Spleen (tissue), 7 donors: ENCODE measurements around the gene SCN1B.

Experiments used
- POLR2A ChIP-seq, 3 donors: fragments of 450-650 bp; IDR thresholded peaks; one replicate each; pipeline ENCODE4 v1.5.1; 2017; ENCODE audit warnings: antibody characterized with exemption in 3 of 3, mild to moderate bottlenecking in 1 of 3
- POLR2AphosphoS5 ChIP-seq, 3 donors: sonication (generic); formaldehyde crosslinking; IDR thresholded peaks; one replicate each; pipeline ENCODE4 v1.5.1; 2017; ENCODE audit warnings: antibody characterized with exemption in 3 of 3
- TF ChIP-seq, protein P1 (sequence below), 11 experiments: fragments of 200-600 bp in 7 of 11; fragments of 450-650 bp in 4 of 11; sonication (generic) in 4 of 11; IDR thresholded peaks in 8 of 11; conservative IDR thresholded peaks in 3 of 11; 1 replicate in 7 of 11; 2 replicates in 4 of 11; pipeline versions ENCODE4 v1.4.0 to v1.8.0; 2016 to 2021; ENCODE audit warnings: antibody characterized with exemption in 11 of 11, inconsistent platforms in 4 of 11, mild to moderate bottlenecking in 1 of 11
- donor health status: DM: no; HTN: no; CAD: no; lungs with moderate emphysema.
- donor health status: DM: no; HTN: no; CAD: no.
- donor health status: DM: no; HTN: no; CAD: no.

DNA sequence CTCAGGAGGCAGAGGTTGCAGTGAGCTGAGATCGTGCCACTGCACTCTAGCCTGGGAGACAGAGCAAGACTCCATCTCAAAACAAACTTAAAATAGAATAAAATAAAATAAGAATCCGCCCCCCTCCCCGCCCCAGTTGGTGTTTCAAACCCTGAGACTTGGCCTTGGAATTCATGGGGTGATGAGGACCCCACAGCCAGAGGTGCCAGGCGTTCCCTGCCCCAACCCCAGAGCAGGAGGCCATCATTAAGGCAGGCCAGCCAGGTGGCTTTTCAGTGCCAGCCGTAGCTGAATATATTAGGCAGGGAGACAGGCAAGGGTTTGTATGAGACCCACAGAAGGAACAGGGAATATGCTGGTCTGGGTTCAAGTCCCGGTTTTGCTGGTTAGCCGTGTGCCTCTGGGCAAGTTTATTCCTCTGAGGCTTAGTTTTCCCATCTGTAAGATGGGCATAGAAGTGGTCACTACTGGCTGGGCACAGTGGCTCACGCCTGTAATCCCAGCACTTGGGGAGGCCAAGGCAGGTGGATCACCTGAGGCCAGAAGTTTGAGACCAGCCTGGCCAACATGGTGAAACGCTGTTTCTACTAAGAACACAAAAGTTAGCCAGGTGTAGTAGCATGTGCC is 23.5 kb downstream of the SCN1B start:
- TF ChIP-seq POLR2AphosphoS5 (IDR thresholded peaks at IDR 0.05) (no peak), POLR2A (IDR thresholded peaks at IDR 0.05) (no peak)
- TF ChIP-seq, protein P1, sequence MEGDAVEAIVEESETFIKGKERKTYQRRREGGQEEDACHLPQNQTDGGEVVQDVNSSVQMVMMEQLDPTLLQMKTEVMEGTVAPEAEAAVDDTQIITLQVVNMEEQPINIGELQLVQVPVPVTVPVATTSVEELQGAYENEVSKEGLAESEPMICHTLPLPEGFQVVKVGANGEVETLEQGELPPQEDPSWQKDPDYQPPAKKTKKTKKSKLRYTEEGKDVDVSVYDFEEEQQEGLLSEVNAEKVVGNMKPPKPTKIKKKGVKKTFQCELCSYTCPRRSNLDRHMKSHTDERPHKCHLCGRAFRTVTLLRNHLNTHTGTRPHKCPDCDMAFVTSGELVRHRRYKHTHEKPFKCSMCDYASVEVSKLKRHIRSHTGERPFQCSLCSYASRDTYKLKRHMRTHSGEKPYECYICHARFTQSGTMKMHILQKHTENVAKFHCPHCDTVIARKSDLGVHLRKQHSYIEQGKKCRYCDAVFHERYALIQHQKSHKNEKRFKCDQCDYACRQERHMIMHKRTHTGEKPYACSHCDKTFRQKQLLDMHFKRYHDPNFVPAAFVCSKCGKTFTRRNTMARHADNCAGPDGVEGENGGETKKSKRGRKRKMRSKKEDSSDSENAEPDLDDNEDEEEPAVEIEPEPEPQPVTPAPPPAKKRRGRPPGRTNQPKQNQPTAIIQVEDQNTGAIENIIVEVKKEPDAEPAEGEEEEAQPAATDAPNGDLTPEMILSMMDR (IDR thresholded peaks at IDR 0.05 in 8 of 11, conservative IDR thresholded peaks at IDR 0.05 in 3 of 11): no peak
